Ishikawa (cell line): ENCODE measurements around the gene NBEAL2.

ENCODE experiments used
- CEBPB ChIP-seq: IDR thresholded peaks from 2 replicates; pipeline ENCODE4 v1.6.1; 2012
- CREB1 ChIP-seq: IDR thresholded peaks from 2 replicates; pipeline ENCODE4 v1.6.1; 2012; ENCODE audit warnings: low read depth
- EGR1 ChIP-seq: IDR thresholded peaks from 2 replicates; pipeline ENCODE4 v1.6.1; 2012
- EP300 ChIP-seq: IDR thresholded peaks from 2 replicates; pipeline ENCODE4 v1.6.1; 2012; ENCODE audit warnings: borderline replicate concordance
- FOXM1 ChIP-seq: IDR thresholded peaks from 2 replicates; pipeline ENCODE4 v1.6.1; 2012; ENCODE audit warnings: low read depth, borderline replicate concordance
- NFIC ChIP-seq: IDR thresholded peaks from 2 replicates; pipeline ENCODE4 v1.6.1; 2012
- RAD21 ChIP-seq: IDR thresholded peaks from 2 replicates; pipeline ENCODE4 v1.6.1; 2012; ENCODE audit warnings: low read depth
- TAF1 ChIP-seq: IDR thresholded peaks from 2 replicates; pipeline ENCODE4 v1.6.1; 2012; ENCODE audit warnings: low read depth, mild to moderate bottlenecking
- TCF12 ChIP-seq: IDR thresholded peaks from 2 replicates; pipeline ENCODE4 v1.6.1; 2012; ENCODE audit warnings: low read depth
- TEAD4 ChIP-seq: IDR thresholded peaks from 2 replicates; pipeline ENCODE4 v1.6.1; 2012
- YY1 ChIP-seq: IDR thresholded peaks from 2 replicates; pipeline ENCODE4 v1.6.1; 2012; ENCODE audit warnings: low read depth
- ZBTB7A ChIP-seq: IDR thresholded peaks from 2 replicates; pipeline ENCODE4 v1.6.1; 2012; ENCODE audit warnings: low read depth
- TF ChIP-seq, protein P1 (sequence below): IDR thresholded peaks from 2 replicates; pipeline ENCODE4 v1.6.1; 2012
- TF ChIP-seq, protein P2 (sequence below): IDR thresholded peaks from 2 replicates; pipeline ENCODE4 v1.6.1; 2012; ENCODE audit warnings: low read depth, mild to moderate bottlenecking
- TF ChIP-seq, protein P3 (sequence below): IDR thresholded peaks from 2 replicates; pipeline ENCODE4 v1.6.1; 2012

NBEAL2 gene

DNA sequence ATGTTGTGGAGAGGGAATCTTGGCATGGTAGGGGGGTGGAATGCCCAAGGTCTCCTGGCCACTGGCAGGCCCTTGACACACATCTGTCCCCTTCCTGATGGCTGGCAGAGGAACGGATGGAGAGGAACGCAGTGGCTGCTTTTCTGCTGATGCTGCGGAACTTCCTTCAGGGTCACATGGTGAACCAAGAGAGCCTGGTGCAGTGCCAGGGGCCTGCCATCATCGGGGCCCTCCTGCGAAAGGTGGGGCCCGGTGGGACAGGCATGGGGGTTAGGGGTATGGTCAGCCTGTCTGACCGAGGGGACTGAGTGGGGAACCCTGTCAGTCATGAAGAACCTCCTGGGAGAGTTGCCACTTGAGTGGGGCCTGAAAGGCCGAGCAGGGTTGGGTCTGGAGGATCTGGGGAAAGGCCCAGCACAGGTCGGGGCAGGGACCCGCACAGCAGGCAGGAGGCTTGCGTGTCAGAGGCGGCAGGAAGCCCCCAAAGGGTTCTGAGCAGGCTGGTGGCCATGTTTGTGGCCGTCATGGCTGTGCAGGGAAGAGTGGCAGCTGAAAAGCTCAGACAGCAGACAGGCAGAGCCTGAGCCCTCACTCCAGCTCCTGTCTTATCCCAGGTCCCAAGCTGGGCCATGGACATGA, 18.1 kb downstream of the NBEAL2 start:
- TF ChIP-seq RAD21 (no peak), EGR1 (no peak), TAF1 (no peak), CREB1 (no peak), TEAD4 (no peak), EP300 (no peak), CEBPB (no peak), YY1 (no peak), FOXM1 (no peak)
- TF ChIP-seq, protein P1, sequence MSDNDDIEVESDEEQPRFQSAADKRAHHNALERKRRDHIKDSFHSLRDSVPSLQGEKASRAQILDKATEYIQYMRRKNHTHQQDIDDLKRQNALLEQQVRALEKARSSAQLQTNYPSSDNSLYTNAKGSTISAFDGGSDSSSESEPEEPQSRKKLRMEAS, result no peak
- TF ChIP-seq, protein P2, sequence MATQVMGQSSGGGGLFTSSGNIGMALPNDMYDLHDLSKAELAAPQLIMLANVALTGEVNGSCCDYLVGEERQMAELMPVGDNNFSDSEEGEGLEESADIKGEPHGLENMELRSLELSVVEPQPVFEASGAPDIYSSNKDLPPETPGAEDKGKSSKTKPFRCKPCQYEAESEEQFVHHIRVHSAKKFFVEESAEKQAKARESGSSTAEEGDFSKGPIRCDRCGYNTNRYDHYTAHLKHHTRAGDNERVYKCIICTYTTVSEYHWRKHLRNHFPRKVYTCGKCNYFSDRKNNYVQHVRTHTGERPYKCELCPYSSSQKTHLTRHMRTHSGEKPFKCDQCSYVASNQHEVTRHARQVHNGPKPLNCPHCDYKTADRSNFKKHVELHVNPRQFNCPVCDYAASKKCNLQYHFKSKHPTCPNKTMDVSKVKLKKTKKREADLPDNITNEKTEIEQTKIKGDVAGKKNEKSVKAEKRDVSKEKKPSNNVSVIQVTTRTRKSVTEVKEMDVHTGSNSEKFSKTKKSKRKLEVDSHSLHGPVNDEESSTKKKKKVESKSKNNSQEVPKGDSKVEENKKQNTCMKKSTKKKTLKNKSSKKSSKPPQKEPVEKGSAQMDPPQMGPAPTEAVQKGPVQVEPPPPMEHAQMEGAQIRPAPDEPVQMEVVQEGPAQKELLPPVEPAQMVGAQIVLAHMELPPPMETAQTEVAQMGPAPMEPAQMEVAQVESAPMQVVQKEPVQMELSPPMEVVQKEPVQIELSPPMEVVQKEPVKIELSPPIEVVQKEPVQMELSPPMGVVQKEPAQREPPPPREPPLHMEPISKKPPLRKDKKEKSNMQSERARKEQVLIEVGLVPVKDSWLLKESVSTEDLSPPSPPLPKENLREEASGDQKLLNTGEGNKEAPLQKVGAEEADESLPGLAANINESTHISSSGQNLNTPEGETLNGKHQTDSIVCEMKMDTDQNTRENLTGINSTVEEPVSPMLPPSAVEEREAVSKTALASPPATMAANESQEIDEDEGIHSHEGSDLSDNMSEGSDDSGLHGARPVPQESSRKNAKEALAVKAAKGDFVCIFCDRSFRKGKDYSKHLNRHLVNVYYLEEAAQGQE, result no peak

DNA sequence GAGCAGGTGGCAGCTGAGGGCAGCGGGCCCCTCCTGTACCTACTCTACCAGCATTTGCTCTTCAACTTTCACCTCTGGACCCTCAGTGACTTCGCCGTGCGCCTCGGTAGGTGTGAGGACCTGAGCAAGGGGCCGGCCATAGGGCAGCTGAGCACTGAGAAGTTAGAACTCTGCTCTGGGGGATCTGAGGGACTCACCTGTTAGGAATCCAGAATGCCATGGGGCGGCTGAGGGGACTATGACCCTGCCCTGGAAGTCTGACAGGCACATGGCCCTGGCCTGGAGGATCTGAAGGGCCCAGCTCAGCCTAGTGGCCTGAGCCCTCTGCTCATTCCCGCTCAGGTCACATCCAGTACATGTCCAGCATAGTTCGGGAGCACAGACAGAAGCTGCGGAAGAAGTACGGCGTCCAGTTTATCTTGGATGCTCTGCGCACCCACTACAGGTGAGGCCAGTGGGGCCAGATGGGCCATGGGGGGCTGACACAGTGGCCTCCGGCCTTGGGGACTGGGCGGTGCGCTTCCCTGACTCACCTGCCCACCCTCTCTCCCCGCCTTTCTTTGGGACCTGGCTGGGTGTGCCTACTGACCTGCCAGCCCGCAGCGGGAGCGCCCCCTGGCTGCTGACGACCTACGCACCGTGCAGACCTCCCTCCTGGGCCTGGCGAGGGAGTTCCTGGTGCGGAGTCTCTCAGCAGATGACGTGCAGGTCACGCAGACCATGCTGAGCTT, 18.8 kb downstream of the NBEAL2 start:
- TF ChIP-seq, protein P2, result no peak
- TF ChIP-seq RAD21 (peak; percentile 91), EGR1 (no peak)

DNA sequence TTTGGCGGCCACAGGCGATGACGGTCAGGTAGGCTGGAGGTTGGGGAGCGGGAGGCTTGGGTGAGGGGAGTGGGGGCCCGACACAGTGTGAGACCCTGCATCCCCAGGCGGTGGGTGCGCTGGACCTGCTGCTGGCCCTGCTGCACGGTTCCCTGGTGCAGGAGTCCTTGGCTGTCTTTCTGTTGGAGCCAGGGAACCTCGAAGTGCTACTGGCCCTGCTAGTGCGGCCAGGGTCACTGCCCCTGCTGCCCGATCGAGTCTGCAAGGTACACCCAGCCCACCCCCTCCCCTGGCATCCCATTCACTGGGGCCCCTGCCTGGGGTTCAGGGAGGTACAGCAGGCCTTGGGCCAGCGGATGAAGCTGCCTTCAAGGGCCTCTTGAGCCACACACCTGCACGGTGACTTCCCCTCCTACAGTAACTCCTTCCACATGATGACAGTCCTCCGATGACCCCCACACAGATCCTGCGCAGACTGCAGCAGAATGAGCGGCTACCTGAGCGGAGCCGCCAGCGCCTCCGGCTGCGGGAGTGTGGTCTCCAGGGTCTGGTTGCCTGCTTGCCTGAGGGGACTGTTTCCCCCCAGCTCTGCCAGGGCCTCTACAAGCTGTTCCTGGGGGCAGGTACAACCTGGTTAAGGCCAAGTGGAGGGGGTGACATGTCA, 19.5 kb downstream of the NBEAL2 start:
- TF ChIP-seq TEAD4, result no peak
- no peak for TF ChIP-seq YY1
- no peak for TF ChIP-seq CREB1
- no peak for TF ChIP-seq NFIC

DNA sequence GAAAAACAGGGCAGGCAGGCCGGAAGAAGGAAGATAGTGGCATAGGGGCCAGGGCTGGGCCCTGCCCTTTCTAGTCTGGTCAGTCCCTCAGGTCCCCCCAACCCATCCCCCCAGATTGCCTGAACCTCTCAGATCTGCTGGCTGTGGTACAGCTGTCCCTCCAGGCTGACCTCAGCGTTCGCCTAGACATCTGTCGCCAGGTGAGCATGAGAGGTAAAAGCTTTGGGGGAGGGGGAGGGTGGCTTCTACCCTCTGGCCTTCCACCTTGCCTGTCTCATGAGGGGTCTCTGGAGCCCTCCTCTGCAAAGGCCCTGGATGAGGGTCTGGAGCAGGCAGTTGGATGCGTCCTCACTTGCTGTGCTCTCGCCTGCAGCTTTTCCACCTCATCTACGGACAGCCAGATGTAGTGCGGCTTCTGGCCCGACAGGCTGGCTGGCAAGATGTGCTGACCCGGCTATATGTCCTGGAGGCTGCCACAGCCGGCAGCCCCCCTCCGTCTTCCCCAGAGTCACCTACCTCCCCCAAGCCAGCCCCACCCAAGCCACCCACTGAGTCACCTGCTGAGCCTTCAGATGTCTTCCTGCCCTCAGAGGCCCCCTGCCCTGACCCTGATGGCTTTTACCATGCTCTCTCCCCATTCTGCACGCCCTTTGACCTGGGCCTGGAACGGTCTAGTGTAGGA, 20.2 kb downstream of the NBEAL2 start:
- TF ChIP-seq, protein P1, result no peak
- TF ChIP-seq TEAD4 (no peak), FOXM1 (no peak), CEBPB (no peak), NFIC (no peak), EGR1 (no peak), RAD21 (no peak), TAF1 (no peak), ZBTB7A (no peak), EP300 (no peak), YY1 (no peak), CREB1 (no peak), TCF12 (no peak)
- TF ChIP-seq, protein P2, result no peak
- TF ChIP-seq, protein P3, sequence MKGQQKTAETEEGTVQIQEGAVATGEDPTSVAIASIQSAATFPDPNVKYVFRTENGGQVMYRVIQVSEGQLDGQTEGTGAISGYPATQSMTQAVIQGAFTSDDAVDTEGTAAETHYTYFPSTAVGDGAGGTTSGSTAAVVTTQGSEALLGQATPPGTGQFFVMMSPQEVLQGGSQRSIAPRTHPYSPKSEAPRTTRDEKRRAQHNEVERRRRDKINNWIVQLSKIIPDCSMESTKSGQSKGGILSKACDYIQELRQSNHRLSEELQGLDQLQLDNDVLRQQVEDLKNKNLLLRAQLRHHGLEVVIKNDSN, result no peak
